ENCODE measurements around the gene ZNF638. TPM values are rescaled to one million over a fixed set of nuclear protein-coding genes. Genes with fewer than 3 reads are reported as not detected.
A peak's percentile ranks its signal among the peaks of the same experiment; 100 is the strongest.

ZNF638 gene
- total RNA-seq, 2 donors from 2014 or later, result 196 to 208 TPM

DNA sequence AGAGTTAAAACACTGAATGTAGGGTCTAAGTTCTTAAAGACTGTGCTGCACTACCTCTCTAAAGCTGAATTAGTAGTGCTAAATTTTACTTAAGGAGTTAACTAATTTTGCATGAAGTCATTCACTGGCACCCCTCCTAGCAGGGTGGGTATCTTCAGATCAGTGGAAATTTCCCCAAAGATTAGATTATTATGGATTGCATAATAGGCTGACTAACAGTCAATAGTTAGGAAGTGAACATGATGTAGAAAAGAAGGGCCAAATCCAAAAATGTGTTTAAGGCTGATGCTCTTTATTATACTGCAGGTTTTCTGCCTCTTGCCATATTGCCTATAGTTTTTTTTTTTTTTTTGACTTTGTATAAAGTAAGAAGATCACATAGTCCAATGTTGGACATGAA lies 5.2 kb downstream of the ZNF638 start:
- DNase-seq, result no peak
- Mint-ChIP-seq H3K27me3 (ENCODE audit: insufficient read depth) (no peaks in the 10 kb centered on the region), H3K36me3 (ENCODE audit: low read depth) (peaks cover 15% of the 10 kb centered on the region), H3K4me1 (peaks cover 51% of the 10 kb centered on the region), H3K27ac (no peak overlapping the region), H3K9me3 (no peaks in the 10 kb centered on the region), H3K4me3 (no peak overlapping the region)
- Histone ChIP-seq H3K36me3 (ENCODE audit: control insufficient read depth, insufficient read depth, low read length) (peaks cover 43% of the 10 kb centered on the region), H3K27me3 (ENCODE audit: control insufficient read depth, insufficient read depth, low read length, poor library complexity, severe bottlenecking) (no peaks in the 10 kb centered on the region), H3K9me3 (ENCODE audit: control insufficient read depth, low read length) (no peaks in the 10 kb centered on the region), H3K4me3 (ENCODE audit: low read length) (peak overlapping the region; percentile 33), H3K9ac (ENCODE audit: extremely low read depth, low read length, poor library complexity, severe bottlenecking) (no peak overlapping the region), H3K4me1 (ENCODE audit: control insufficient read depth, insufficient read depth, low read length) (peaks cover 7% of the 10 kb centered on the region), H3K27ac (ENCODE audit: low read depth, low read length) (no peak overlapping the region)
- no peak for TF ChIP-seq CTCF (conservative IDR thresholded peaks at IDR 0.05)

- Histone ChIP-seq H3K27ac (ENCODE audit: low read depth, low read length) (no peak overlapping the region), H3K36me3 (ENCODE audit: control insufficient read depth, insufficient read depth, low read length) (peaks cover 50% of the 10 kb centered on the region), H3K27me3 (ENCODE audit: control insufficient read depth, insufficient read depth, low read length, poor library complexity, severe bottlenecking) (no peaks in the 10 kb centered on the region), H3K4me3 (ENCODE audit: low read length) (peak overlapping the region; percentile 33), H3K4me1 (ENCODE audit: control insufficient read depth, insufficient read depth, low read length) (peaks cover 7% of the 10 kb centered on the region), H3K9me3 (ENCODE audit: control insufficient read depth, low read length) (no peaks in the 10 kb centered on the region), H3K9ac (ENCODE audit: extremely low read depth, low read length, poor library complexity, severe bottlenecking) (no peak overlapping the region)
- no peaks in the 10 kb centered on the region for H3K27me3 Mint-ChIP-seq (ENCODE audit: insufficient read depth)
- no peaks in the 10 kb centered on the region for H3K9me3 Mint-ChIP-seq
- no peak for TF ChIP-seq CTCF (conservative IDR thresholded peaks at IDR 0.05)
- DNase-seq, result no peak
- peaks cover 52% of the 10 kb centered on the region for H3K4me1 Mint-ChIP-seq
- H3K4me3 Mint-ChIP-seq, result no peak overlapping the region
- WGBS, 2 experiments (ENCODE audit: insufficient coverage in 1 of 2, insufficient read length in 1 of 2), result 80 to 88% methylated on average over 1 to 2 of the region's 2 CpGs
- H3K36me3 Mint-ChIP-seq (ENCODE audit: low read depth), result peaks cover 17% of the 10 kb centered on the region
- H3K27ac Mint-ChIP-seq, result no peak overlapping the region
Observed at GRCh38 chr2:71337776-71338175, 6.2 kb downstream of the ZNF638 start.

DNA sequence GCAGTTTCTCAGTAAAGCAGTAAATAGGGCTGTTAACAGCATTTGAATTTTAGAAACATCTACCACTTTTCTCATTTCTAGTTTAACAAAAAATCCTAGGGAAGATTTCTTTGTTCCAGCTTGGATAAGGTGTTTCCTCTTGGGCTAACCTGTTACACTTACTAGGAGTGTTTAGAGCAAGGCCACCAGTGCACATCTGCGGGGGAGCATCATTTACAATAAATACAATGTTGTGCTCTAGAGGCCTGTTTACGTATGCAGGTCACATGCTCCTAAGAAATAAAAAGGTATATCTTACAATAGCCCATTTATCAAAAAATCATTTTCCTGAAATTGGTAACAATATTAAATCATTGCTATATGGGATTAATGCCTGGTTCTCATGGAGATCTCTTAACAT lies 8.1 kb downstream of the ZNF638 start:
- H3K27me3 Mint-ChIP-seq (ENCODE audit: insufficient read depth), result no peaks in the 10 kb centered on the region
- no peaks in the 10 kb centered on the region for H3K9me3 Mint-ChIP-seq
- H3K4me3 ChIP-seq (ENCODE audit: low read length), result peak overlapping the region; percentile 71
- TF ChIP-seq CTCF (conservative IDR thresholded peaks at IDR 0.05), result no peak
- peak overlapping the region; percentile 27 for H3K27ac Mint-ChIP-seq
- peaks cover 16% of the 10 kb centered on the region for H3K36me3 Mint-ChIP-seq (ENCODE audit: low read depth)
- H3K36me3 ChIP-seq (ENCODE audit: control insufficient read depth, insufficient read depth, low read length), result peaks cover 55% of the 10 kb centered on the region
- no peak overlapping the region for H3K9ac ChIP-seq (ENCODE audit: extremely low read depth, low read length, poor library complexity, severe bottlenecking)
- H3K27me3 ChIP-seq (ENCODE audit: control insufficient read depth, insufficient read depth, low read length, poor library complexity, severe bottlenecking), result no peaks in the 10 kb centered on the region
- peaks cover 7% of the 10 kb centered on the region for H3K4me1 ChIP-seq (ENCODE audit: control insufficient read depth, insufficient read depth, low read length)
- DNase-seq, result no peak
- WGBS, 2 experiments (ENCODE audit: insufficient coverage in 1 of 2, insufficient read length in 1 of 2), result 97% methylated on average over 2 of the region's 2 CpGs; no CpG with 5 or more reads in 1 of the 2 experiments
- no peak overlapping the region for H3K4me3 Mint-ChIP-seq
- H3K27ac ChIP-seq (ENCODE audit: low read depth, low read length), result no peak overlapping the region
- H3K4me1 Mint-ChIP-seq, result peaks cover 44% of the 10 kb centered on the region
- H3K9me3 ChIP-seq (ENCODE audit: control insufficient read depth, low read length), result no peaks in the 10 kb centered on the region
